HG02588 (cell line): ENCODE results near the gene MUC2.

Experiments used
- ATAC-seq: cut with Tn5 transposase; IDR thresholded peaks from one replicate; pipeline ENCODE4 v1.9.1; 2021; ENCODE audit warnings: mild to moderate bottlenecking, moderate library complexity; ENCODE audit not compliant: unreplicated experiment

MUC2 gene

GRCh38 chr11:1118755-1119603, 44.3 kb downstream of the MUC2 start:
- no peak for ATAC-seq

DNA sequence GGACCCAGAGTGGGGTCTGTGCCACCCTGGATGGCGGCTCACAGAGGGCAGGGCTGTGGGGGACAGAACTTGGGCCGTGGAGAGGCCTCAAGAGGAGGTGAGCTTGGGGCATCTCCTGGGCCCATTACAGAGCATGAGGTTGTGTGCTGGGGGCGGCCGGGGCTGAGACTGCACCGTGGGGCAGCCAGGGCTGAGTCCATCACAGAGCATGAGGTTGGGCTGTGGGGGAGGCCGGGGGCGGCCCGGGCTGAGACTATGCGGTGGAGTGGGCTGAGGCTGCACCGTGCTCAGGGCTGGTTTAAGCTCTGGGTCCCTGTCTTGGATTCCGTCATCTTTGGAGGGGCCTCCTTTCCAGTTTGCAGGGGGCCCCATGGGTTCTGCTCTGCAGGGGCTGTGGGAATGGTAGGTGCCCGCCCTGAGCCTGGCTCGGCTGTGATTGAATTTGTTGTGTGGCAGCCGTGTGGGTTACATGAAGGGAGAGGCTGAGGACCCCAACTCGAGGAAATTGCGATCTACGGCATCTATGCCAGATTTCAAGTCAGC, 45.0 kb downstream of the MUC2 start:
- ATAC-seq, result no peak

GRCh38 chr11:1120532-1121330, 46.1 kb downstream of the MUC2 start:
- no peak for ATAC-seq

- no peak for ATAC-seq
Measured at GRCh38 chr11:1121331-1121812, 46.7 kb downstream of the MUC2 start.

DNA sequence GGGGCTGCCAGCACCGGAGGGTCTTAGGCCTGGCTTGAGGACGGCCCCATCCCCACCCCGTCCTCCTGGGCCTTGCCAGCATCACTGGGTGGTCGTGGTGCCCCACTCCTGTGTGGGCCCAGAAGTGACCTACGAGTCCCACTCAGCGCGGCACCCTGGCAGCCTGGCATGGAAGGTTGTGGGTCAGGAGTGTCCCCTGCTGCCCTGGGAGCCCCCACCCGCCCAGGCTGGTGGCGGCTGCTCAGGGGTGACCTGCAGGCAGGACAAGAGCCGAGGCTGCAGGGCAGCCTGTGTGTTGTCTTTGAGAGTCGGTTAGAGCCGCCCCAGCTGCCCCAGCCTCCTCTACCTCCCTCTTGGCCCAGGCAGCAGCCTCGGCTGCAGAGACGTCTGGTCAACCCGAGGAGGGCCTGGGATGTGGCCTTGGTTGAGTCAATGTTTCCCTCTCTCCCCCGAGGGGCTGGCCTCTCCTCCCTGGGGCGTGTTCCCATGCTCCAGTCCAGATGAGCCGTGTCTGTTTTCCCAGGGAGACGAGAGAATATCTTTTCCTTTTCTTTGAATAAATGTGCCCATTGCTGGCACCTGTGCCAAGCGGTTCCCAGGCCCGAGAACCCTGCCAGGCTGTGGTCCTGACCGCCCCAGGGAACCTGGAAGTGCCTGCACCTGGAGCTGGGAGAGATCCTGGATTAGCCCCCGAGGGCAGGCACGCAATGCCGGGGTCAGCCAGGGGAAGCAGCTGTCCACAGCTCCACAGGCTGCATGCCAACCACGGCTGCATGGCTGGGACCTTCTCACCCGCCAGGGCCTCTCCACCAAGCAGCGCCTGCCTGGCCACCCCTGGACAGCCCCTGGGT, 47.4 kb downstream of the MUC2 start:
- ATAC-seq, result no peak

DNA sequence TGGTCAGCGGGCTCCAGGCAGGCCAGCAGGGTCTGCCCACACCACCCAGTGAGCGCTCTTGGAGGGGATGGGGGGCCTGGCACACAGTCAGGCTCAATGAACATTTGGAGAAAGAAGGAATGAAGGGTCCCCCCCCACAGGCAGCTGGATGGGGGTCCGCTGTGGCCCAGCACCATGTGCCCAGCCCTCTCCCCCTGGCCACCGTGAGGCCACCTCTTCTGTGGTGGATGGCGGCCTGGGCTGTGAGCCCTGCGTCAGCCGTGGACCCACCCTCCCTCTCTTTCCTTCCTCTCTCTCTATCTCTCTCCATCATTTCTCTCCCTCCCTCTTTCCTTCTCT, 48.0 kb downstream of the MUC2 start:
- no peak for ATAC-seq

DNA sequence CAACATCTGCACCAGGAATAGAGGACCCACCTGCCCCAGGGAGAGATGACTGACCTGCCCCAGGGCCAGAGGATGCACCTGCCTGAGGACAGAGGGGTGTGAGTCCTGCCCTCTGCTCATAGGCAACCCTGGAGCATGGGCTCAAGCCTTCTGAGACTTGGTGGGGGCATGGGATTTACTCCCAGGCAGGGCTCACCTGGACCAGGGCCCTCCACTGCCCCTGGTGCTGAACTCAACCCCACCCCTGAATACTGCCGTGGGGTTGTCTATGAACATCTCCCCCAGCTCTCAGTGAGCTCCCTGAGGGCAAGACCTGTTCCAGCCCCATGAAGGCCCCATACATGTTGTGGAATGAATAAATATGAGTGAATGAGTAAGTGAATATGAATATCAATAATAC, 49.3 kb downstream of the MUC2 start:
- no peak for ATAC-seq
